Tibial nerve (tissue), 4 donors: ENCODE measurements around the gene ZCWPW1. TPM values are rescaled to one million over a fixed set of nuclear protein-coding genes. Genes with fewer than 3 reads are reported as not detected.

ENCODE experiments used
- DNase-seq, 2 donors: peaks; one replicate each; pipeline ENCODE4 v3.0.0-alpha.2; 2019; ENCODE audit warnings: low spot score in 2 of 2
- H3K27ac ChIP-seq, 4 donors: fragments of 200-600 bp; sonication (generic) in 3 of 4; one replicate each; pipeline ENCODE4 v1.5.1; 2017 to 2019; ENCODE audit warnings: mild to moderate bottlenecking in 1 of 4
- H3K27me3 ChIP-seq, 2 donors: fragments of 200-600 bp; sonication (generic) in 1 of 2; one replicate each; pipeline versions ENCODE4 v1.5.1 to v1.6.0; 2017 to 2019
- H3K36me3 ChIP-seq, 3 donors: fragments of 200-600 bp; sonication (generic); one replicate each; pipeline ENCODE4 v1.5.1; 2018 to 2019
- H3K4me1 ChIP-seq, 4 donors: fragments of 200-600 bp; sonication (generic) in 3 of 4; one replicate each; pipeline ENCODE4 v1.5.1; 2017 to 2019
- H3K4me3 ChIP-seq, 4 donors: fragments of 200-600 bp; sonication (generic) in 3 of 4; one replicate each; pipeline ENCODE4 v1.5.1; 2017 to 2019; ENCODE audit warnings: mild to moderate bottlenecking in 1 of 4, moderate library complexity in 1 of 4
- H3K9me3 ChIP-seq, 4 donors: fragments of 200-600 bp; sonication (generic) in 3 of 4; one replicate each; pipeline ENCODE4 v1.5.1; 2017 to 2019
- EP300 ChIP-seq, 2 donors: sonication (generic); formaldehyde crosslinking; IDR thresholded peaks; one replicate each; pipeline ENCODE4 v1.6.1; 2017; ENCODE audit warnings: antibody characterized with exemption in 2 of 2, mild to moderate bottlenecking in 1 of 2
- POLR2A ChIP-seq, 2 donors: fragments of 450-650 bp; IDR thresholded peaks; one replicate each; pipeline ENCODE4 v1.6.1; 2017; ENCODE audit warnings: antibody characterized with exemption in 2 of 2, mild to moderate bottlenecking in 2 of 2, moderate library complexity in 2 of 2
- WGBS, 2 donors: methylation state at CpG; one replicate each; pipeline ENCODE4 v1.1.5; 2018; 5-methylcytosine and 5-hydroxymethylcytosine counted together
- total RNA-seq, 4 donors: library from RNA; depleted of rRNA; stranded (reverse); fragments of >200 nt; gene quantifications; one replicate each; pipeline ENCODE4 v1.1.0, GENCODE V29; 2016
- TF ChIP-seq, protein P1 (sequence below), 5 experiments: fragments of 200-600 bp in 3 of 5; fragments of 450-650 bp in 2 of 5; sonication (generic) in 3 of 5; IDR thresholded peaks; one replicate each; pipeline ENCODE4 v1.5.1; 2016 to 2019; ENCODE audit warnings: antibody characterized with exemption in 5 of 5, mild to moderate bottlenecking in 3 of 5, moderate library complexity in 2 of 5

ZCWPW1 gene
- total RNA-seq, 4 donors from 2014 or later = 3.6 to 7.3 (median 4.9) TPM

GRCh38 chr7:100437150-100438100 is 8.9 kb upstream of the ZCWPW1 start:
- Histone ChIP-seq H3K4me3 (peak overlapping the region in 1 of 4 donors; percentile 89), H3K36me3 (peaks cover 0 to 24% (median 7%) of the 10 kb centered on the region in 3 donors), H3K4me1 (peaks cover 0 to 29% (median 12%) of the 10 kb centered on the region in 4 donors), H3K9me3 (no peaks in the 10 kb centered on the region), H3K27ac (peak overlapping the region in 3 of 4 donors; percentile 96 to 98 (median 98)), H3K27me3 (no peaks in the 10 kb centered on the region)
- no peak for TF ChIP-seq EP300 (IDR thresholded peaks at IDR 0.05)
- 89 to 91% methylated on average over 28 of the region's 28 CpGs for WGBS, 2 donors
- DNase-seq = no peak

GRCh38 chr7:100435401-100436304 is 7.2 kb upstream of the ZCWPW1 start:
- no peaks in the 10 kb centered on the region for H3K27me3 ChIP-seq
- peaks cover 0 to 47% (median 27%) of the 10 kb centered on the region in 4 donors for H3K4me1 ChIP-seq
- peak overlapping the region; percentile 60 to 92 (median 81) for H3K4me3 ChIP-seq
- TF ChIP-seq EP300 (IDR thresholded peaks at IDR 0.05) (no peak), POLR2A (IDR thresholded peaks at IDR 0.05) (no peak)
- TF ChIP-seq, protein P1, sequence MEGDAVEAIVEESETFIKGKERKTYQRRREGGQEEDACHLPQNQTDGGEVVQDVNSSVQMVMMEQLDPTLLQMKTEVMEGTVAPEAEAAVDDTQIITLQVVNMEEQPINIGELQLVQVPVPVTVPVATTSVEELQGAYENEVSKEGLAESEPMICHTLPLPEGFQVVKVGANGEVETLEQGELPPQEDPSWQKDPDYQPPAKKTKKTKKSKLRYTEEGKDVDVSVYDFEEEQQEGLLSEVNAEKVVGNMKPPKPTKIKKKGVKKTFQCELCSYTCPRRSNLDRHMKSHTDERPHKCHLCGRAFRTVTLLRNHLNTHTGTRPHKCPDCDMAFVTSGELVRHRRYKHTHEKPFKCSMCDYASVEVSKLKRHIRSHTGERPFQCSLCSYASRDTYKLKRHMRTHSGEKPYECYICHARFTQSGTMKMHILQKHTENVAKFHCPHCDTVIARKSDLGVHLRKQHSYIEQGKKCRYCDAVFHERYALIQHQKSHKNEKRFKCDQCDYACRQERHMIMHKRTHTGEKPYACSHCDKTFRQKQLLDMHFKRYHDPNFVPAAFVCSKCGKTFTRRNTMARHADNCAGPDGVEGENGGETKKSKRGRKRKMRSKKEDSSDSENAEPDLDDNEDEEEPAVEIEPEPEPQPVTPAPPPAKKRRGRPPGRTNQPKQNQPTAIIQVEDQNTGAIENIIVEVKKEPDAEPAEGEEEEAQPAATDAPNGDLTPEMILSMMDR (IDR thresholded peaks at IDR 0.05) = peak in 1 of 5 experiments; percentile 7
- peak overlapping the region; percentile 82 to 98 (median 97) for H3K27ac ChIP-seq
- no peak for DNase-seq
- no peaks in the 10 kb centered on the region for H3K9me3 ChIP-seq
- peaks cover 0 to 39% (median 7%) of the 10 kb centered on the region in 3 donors for H3K36me3 ChIP-seq
- WGBS, 2 donors = 8 to 14% methylated on average over 15 to 28 of the region's 81 CpGs

- Histone ChIP-seq H3K27ac (peak overlapping the region in 3 of 4 donors; percentile 96 to 98 (median 98)), H3K4me3 (peak overlapping the region in 2 of 4 donors; percentile 73 to 92), H3K4me1 (peaks cover 0 to 51% (median 30%) of the 10 kb centered on the region in 4 donors)
Measured at GRCh38 chr7:100434297-100435144, 6.0 kb upstream of the ZCWPW1 start.

DNA sequence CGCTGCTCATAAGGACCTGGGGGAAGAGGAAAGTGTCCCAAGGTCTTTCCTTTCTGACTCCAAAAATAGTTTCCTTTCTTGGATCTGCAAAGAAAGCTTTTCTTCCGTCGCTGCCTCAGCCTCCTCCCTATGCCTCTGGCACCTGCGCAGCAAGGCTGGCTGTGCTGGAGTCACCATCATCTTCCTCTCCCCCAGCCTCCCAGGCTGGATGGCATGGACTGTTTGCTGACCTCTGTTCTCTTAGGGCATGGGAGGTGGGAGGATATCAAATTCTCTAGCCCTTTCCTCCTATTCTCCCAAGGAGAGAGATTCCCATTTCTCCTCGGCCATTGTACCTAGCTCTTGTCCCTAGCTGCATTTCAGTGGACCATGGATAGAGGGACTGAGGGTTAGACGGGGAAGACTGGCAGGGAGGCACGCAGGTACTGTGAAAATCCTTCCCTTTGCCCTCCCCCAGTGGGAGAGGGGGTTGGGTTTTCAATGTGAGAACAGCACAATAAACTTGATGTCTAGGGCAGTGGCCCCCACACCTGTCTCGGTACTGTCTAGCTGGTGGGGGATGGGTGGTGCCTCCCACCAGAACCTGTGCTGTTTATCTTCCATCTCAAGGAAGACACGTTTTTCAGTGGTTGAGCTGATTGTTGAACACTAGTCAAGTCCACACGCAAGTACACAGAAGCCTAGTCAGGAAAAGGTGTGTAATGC is 5.2 kb upstream of the ZCWPW1 start:
- Histone ChIP-seq H3K4me1 (peaks cover 0 to 51% (median 30%) of the 10 kb centered on the region in 4 donors), H3K9me3 (no peaks in the 10 kb centered on the region), H3K27ac (peak overlapping the region in 2 of 4 donors; percentile 25 to 30), H3K36me3 (peaks cover 0 to 39% (median 7%) of the 10 kb centered on the region in 3 donors), H3K27me3 (no peaks in the 10 kb centered on the region), H3K4me3 (no peak overlapping the region)
- WGBS, 2 donors = 68 to 78% methylated on average over 10 of the region's 10 CpGs
- DNase-seq = no peak
- TF ChIP-seq, protein P1 (IDR thresholded peaks at IDR 0.05) = no peak

More at GRCh38 chr7:100434297-100435144, 6.0 kb upstream of the ZCWPW1 start:
- H3K9me3 ChIP-seq = no peaks in the 10 kb centered on the region
- WGBS, 2 donors = 81 to 85% methylated on average over 22 of the region's 22 CpGs
- TF ChIP-seq, protein P1 (IDR thresholded peaks at IDR 0.05) = no peak
- TF ChIP-seq EP300 (IDR thresholded peaks at IDR 0.05) = no peak
- no peak for TF ChIP-seq POLR2A (IDR thresholded peaks at IDR 0.05)
- H3K36me3 ChIP-seq = peaks cover 0 to 39% (median 7%) of the 10 kb centered on the region in 3 donors
- no peak for DNase-seq
- H3K27me3 ChIP-seq = no peaks in the 10 kb centered on the region
